Right renal pelvis (tissue), 4 donors: Measurements from ENCODE around the gene SESN2. TPM values are rescaled to one million over a fixed set of nuclear protein-coding genes. Genes with fewer than 3 reads are reported as not detected.
"Not testable (repeated sequence)": the region's sequence is repeated elsewhere in the genome, so short reads cannot be mapped to it uniquely, and the experiment has no call there.

ENCODE experiments used
- DNase-seq, 4 donors: peaks; one replicate each; pipeline ENCODE4 v3.0.0-alpha.2; 2013; ENCODE audit warnings: low read depth in 4 of 4, low spot score in 3 of 4, missing footprints in 1 of 4
- polyA plus RNA-seq, 4 donors: library from polyadenylated mRNA; unstranded; fragments of 120-200 nt; gene quantifications; one replicate each; pipeline ENCODE4 v1.2.1, GENCODE V29; 2013; ENCODE audit not compliant: insufficient read length in 4 of 4

Gene SESN2
- polyA plus RNA-seq, 4 donors = 17.7 to 20.8 (median 19.2) TPM

DNA sequence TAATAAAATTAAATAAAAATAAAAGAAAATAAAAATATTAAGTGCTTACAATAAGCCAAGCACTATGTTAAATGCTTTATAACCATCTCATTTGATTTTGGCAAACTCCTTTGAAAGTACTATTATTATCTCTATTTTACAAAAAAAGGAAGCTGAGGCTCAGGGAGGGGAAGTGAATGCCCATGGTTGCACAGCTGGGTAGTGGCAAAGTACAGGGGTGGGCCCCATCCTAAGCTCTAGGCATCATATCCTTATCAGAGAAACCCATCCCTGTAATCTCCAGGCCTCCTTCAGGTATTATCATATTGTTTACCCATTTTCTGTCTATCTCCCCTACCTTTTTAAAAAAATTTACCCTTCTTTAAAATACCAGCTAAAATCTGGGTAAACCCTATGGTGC is 67.2 kb downstream of the SESN2 start:
- no peak for DNase-seq

DNA sequence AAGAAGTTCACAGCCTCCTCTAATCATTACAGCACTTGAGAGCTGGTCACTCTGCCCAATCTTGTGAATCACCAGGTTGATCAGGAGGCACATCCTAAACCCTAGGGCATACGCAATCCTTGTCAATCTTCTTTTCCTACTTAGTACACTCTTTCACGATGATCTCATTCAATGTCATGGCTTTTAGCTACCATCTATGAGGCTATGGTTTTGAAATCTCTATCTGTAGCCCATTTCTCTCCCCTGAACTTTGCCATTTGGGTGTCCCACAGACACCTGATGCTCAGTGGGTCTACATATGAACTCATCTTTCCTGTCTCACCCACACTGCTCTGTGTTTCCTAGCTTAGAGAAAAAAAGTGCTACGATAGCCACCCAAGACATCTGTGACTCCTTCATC is 67.7 kb downstream of the SESN2 start:
- no peak for DNase-seq

DNA sequence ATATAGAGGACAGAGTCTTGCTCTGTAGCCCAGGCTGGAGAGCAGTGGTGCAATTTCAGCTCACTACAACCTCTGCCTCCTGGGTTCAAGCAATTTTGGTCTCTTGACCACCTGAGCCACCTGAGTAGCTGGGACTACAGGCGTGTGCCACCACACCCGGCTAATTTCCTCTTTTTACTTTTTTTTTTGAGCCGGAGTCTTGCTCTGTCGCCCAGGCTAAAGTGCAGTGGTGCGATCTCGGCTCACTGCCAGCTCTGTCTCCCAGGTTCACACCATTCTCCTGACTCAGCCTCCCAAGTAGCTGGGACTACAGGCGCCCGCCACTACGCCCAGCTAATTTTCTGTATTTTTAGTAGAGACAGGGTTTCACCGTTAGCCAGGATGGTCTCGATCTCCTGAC is 68.1 kb downstream of the SESN2 start:
- not testable (repeated sequence) for DNase-seq

DNA sequence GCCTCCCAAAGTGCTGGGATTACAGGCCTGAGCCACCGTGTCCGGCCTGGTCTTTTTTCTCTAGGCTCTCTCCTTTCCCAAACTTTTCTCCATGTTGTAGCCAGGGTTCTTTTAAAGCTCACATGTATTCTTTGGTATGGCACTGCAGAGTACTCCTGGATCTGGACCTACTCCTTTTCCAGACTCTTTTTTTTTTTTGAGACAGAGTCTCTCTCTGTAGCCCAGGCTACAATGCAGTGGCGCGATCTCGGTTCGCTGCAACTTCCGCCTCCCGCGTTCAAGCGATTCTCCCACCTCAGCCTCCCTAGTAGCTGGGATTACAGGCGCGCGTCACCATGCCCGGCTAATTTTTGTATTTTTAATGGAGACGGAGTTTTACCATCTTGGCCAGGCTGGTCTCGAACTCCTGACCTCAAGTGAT is 68.9 kb downstream of the SESN2 start:
- DNase-seq = no peak

DNA sequence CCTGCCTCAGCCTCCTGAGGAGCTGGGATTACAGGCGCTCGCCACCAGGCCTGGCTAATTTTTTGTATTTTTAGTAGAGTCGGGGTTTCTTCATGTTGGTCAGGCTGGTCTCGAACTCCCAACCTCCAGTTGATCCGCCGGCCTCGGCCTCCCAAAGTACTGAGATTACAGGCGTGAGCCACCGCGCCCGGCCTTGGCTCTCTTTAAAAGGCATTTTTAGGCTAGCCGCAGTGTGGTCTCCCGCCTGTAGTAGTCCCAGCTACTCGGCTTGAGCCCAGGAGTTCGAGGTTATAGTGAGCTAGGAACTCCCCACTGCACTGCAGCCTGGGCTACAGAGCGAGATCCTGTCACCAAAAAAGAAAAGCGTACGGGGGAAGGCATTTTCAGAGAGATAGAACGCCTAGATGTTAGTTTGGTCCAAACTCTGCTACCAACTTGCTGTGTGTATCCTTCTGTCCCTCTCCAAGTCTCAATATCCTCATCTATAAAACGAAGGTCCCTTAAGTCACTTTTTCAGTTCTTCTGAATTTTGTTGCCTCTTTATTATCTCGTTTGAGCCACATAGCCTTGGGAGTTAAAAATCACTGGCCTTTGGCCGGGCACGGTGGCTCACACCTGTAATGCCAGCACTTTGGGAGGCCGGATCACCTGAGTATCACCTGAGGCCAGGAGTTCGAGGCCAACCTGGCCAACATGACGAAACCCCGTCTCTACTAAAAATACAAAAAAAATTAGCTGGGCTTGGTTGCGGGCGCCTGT is 70.3 kb downstream of the SESN2 start:
- DNase-seq = no peak

Other genes starting within 250 kb of the SESN2 start
- 10 to 100 TPM; 46.6 to 57.0 (median 55.1) TPM for gene EYA3, start 170.9 kb upstream of the SESN2 start, polyA plus RNA-seq
- gene PTAFR, start 82.8 kb upstream of the SESN2 start, polyA plus RNA-seq = 1 to 10 TPM; 2.3 to 3.9 (median 2.7) TPM
- 100 to 1,000 TPM; 147 to 176 (median 171) TPM for gene DNAJC8, start 26.5 kb upstream of the SESN2 start, polyA plus RNA-seq
- 100 to 1,000 TPM; 273 to 349 (median 281) TPM for gene ATP5IF1, start 23.4 kb upstream of the SESN2 start, polyA plus RNA-seq
- gene MED18, start 69.5 kb downstream of the SESN2 start, polyA plus RNA-seq = 10 to 100 TPM; 20.3 to 23.4 (median 22.4) TPM
- 10 to 100 TPM; 70.8 to 99.2 (median 87.8) TPM for gene PHACTR4, start 110.2 kb downstream of the SESN2 start, polyA plus RNA-seq
- 10 to 100 TPM; 31.5 to 37.4 (median 35.6) TPM for gene RCC1, start 246.5 kb downstream of the SESN2 start, polyA plus RNA-seq